ENCODE measurements around the gene ALDH1A2.

ALDH1A2 gene

GRCh38 chr15:58053315-58054153, 12.0 kb downstream of the ALDH1A2 start (continued):
- 0 out of 2 replicates have a peak, but pooled peaks have one; percentile 49 for TF ChIP-seq ZBTB1 (tag by site-specific recombination; IDR thresholded peaks at IDR 0.05)
- no peak for TF ChIP-seq ZNF776 (tag by site-specific recombination; IDR thresholded peaks at IDR 0.05; ENCODE audit: borderline replicate concordance)
- peak; percentile 85 for TF ChIP-seq SP7 (tag by site-specific recombination; IDR thresholded peaks at IDR 0.05)
- no peak for TF ChIP-seq ZNF610 (tag by site-specific recombination; IDR thresholded peaks at IDR 0.05; ENCODE audit: borderline replicate concordance)
- TF ChIP-seq ZNF624 (tag by site-specific recombination; IDR thresholded peaks at IDR 0.05) = no peak
- TF ChIP-seq KLF7 (tag by site-specific recombination; IDR thresholded peaks at IDR 0.05; ENCODE audit: borderline replicate concordance) = peak; percentile 71; the same call in 1 of the 2 replicates
- 0 out of 2 replicates have a peak, but pooled peaks have one; percentile 43 for TF ChIP-seq ZSCAN5A (tag by site-specific recombination; IDR thresholded peaks at IDR 0.05)
- no peak for TF ChIP-seq ZBTB26 (tag by site-specific recombination; optimal IDR thresholded peaks at IDR 0.05)
- no peak for TF ChIP-seq ZNF426 (tag by site-specific recombination; IDR thresholded peaks at IDR 0.05)
- no peak for TF ChIP-seq ZNF416 (tag by site-specific recombination; IDR thresholded peaks at IDR 0.05)
- no peak for TF ChIP-seq ZNF791 (tag by site-specific recombination; IDR thresholded peaks at IDR 0.05)
- TF ChIP-seq SETDB1 (IDR thresholded peaks at IDR 0.05; ENCODE audit: insufficient read length, low read length) = no peak
- TF ChIP-seq ZNF677 (tag by site-specific recombination; IDR thresholded peaks at IDR 0.05) = no peak
- TF ChIP-seq ZNF214 (tag by site-specific recombination; IDR thresholded peaks at IDR 0.05; ENCODE audit: borderline replicate concordance) = no peak
- TF ChIP-seq ZNF211 (tag by site-specific recombination; IDR thresholded peaks at IDR 0.05; ENCODE audit: low read depth) = no peak
- no peak for TF ChIP-seq ZNF549 (tag by site-specific recombination; IDR thresholded peaks at IDR 0.05)
- TF ChIP-seq ZNF670 (tag by site-specific recombination; IDR thresholded peaks at IDR 0.05; ENCODE audit: low read depth) = no peak
- no peak for TF ChIP-seq SP3 (tag by site-specific recombination; IDR thresholded peaks at IDR 0.05)
- no peak for TF ChIP-seq HOXD13 (CRISPR knock-in tag; IDR thresholded peaks at IDR 0.05; ENCODE audit: borderline replicate concordance)
- no peak for TF ChIP-seq ZNF658 (tag by site-specific recombination; IDR thresholded peaks at IDR 0.05)
- TF ChIP-seq REPIN1 (tag by site-specific recombination; IDR thresholded peaks at IDR 0.05; ENCODE audit: low read depth) = no peak
- TF ChIP-seq RBAK (tag by site-specific recombination; IDR thresholded peaks at IDR 0.05) = no peak
- TF ChIP-seq ZNF133 (tag by site-specific recombination; IDR thresholded peaks at IDR 0.05) = no peak
- TF ChIP-seq ZNF184 (tag by site-specific recombination; IDR thresholded peaks at IDR 0.05) = no peak
- no peak for TF ChIP-seq EGR2 (tag by site-specific recombination; IDR thresholded peaks at IDR 0.05; ENCODE audit: low read depth)
- TF ChIP-seq GLIS1 (tag by site-specific recombination; IDR thresholded peaks at IDR 0.05) = peak; percentile 88
- peak; percentile 62; the same call in 1 of the 2 replicates for TF ChIP-seq TCF7L2 (IDR thresholded peaks at IDR 0.05; ENCODE audit: borderline replicate concordance, low read depth, low read length)
- no peak for TF ChIP-seq ZNF354C (tag by site-specific recombination; IDR thresholded peaks at IDR 0.05; ENCODE audit: borderline replicate concordance, low read depth)
- no peak for TF ChIP-seq ZNF16 (tag by site-specific recombination; IDR thresholded peaks at IDR 0.05; ENCODE audit: low read depth)
- no peak for TF ChIP-seq ZNF175 (tag by site-specific recombination; IDR thresholded peaks at IDR 0.05)
- TF ChIP-seq ZNF239 (tag by site-specific recombination; IDR thresholded peaks at IDR 0.05) = no peak
- TF ChIP-seq ZNF600 (tag by site-specific recombination; IDR thresholded peaks at IDR 0.05) = no peak
- TF ChIP-seq ZNF302 (tag by site-specific recombination; IDR thresholded peaks at IDR 0.05; ENCODE audit: low read depth) = no peak
- peak; percentile 73 for TF ChIP-seq ZBTB8A (tag by site-specific recombination; IDR thresholded peaks at IDR 0.05)
- no peak for TF ChIP-seq ZNF654 (tag by site-specific recombination; IDR thresholded peaks at IDR 0.05; ENCODE audit: low read depth)
- no peak for TF ChIP-seq MYNN (tag by site-specific recombination; IDR thresholded peaks at IDR 0.05; ENCODE audit: borderline replicate concordance)
- no peak for TF ChIP-seq SALL2 (tag by site-specific recombination; IDR thresholded peaks at IDR 0.05; ENCODE audit: borderline replicate concordance)
- no peak for TF ChIP-seq ZNF223 (tag by site-specific recombination; IDR thresholded peaks at IDR 0.05)
- no peak for TF ChIP-seq ZNF514 (tag by site-specific recombination; IDR thresholded peaks at IDR 0.05)
- TF ChIP-seq ZNF561 (tag by site-specific recombination; IDR thresholded peaks at IDR 0.05; ENCODE audit: borderline replicate concordance) = 0 out of 2 replicates have a peak, but pooled peaks have one; percentile 45
- 0 out of 2 replicates have a peak, but pooled peaks have one; percentile 56 for TF ChIP-seq ZNF501 (tag by site-specific recombination; IDR thresholded peaks at IDR 0.05)
